Stimulated activated CD8-positive, alpha-beta memory T cell treated with anti-CD3 and anti-CD28 coated beads, Interleukin-7, amount 100 ng/mL, for 1 hour (primary cell): ENCODE measurements around the gene SPRN.
A peak's percentile ranks its signal among the peaks of the same experiment; 100 is the strongest.

Experiments
- DNase-seq, 2 donors: peaks; one replicate each; pipeline ENCODE4 v3.0.0-alpha.2; 2020; ENCODE audit warnings: low read depth in 2 of 2

Gene SPRN

DNA sequence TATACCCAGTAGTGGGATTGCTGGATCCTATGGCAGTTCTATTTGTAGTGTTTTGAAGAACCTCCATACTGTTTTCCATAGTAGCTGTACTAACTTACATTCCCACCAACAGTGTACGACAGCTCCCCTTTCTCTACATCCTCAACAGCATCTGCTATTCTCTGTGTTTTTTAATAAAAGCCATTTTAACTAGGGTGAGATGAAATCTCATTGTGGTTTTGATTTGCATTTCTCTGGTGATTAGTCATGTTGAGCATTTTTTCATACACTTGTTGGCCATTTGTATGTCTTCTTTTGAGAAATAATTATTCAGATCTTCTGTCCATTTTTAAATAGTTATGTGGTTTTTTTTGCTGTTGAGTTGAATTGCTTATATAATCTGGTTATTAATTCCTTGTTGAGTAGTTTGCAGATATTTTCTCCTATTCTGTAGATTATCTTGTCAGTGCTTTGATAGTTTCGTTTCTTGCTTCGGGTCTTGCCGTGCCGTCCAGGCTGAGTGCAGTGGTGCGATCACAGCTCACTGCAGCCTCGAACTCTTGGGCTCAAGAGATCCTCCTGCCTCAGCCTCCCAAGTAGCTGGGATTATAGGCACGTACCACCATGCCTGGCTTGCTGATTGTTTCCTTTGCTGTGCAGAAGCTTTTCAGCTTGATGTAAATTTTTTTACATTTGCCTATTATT is 18.4 kb downstream of the SPRN start:
- DNase-seq = no peak

DNA sequence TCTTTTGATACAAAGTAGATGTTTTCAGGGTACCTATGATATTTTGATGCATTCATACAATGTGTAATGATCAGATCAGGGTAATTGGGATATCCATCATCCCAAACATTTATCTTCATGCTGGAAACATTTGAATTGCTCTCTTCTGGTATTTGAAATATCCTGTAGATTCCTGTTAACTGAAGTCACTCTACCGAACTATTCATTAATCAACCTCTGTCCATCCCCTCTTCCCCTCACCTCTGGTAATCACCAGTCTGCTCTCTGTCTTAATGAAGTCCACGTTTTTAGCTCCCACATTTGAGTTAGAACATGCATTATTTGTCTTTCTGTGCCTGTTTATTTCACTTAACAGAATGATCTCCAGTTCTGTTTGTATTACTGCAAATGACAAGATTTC is 19.2 kb downstream of the SPRN start:
- DNase-seq = no peak

DNA sequence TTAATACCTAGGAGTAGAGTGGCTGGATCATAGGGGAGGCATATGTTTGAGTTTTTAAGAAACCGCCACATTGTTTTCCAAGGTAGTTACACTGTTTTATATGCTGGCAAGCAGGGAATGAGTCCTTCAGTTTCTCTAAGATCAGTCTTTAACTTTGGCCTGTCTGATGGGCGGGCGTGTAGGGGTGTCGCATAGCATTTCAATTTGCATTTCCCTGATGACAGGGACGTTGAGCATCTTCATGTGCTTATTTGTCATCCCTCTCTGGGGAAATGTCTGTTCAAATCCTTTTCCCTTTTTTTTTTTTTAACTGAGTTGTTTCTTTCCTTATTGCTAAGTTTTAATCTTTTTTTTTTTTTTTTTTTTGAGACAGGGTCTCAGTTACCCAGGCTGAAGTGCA is 20.6 kb downstream of the SPRN start:
- no peak for DNase-seq

DNA sequence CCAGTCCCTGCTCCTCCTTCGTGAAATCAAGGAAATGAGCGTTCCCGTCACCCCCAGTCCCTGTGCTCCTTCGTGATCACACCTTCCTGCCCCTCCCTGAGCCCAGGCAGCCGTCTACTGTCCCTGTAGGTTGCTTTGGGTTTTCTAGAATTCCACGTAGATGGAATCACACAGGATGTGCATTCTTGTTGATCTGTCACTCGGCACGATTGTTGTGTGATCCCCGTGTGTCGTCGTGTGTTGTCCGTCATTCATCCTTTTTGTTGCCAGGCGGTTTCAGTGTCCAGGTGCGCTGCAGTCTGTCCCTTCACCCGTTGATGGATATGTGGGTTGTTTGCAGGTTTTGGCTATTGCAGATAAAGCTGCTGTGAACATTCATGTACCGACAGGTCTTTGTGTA is 21.1 kb downstream of the SPRN start:
- no peak for DNase-seq

DNA sequence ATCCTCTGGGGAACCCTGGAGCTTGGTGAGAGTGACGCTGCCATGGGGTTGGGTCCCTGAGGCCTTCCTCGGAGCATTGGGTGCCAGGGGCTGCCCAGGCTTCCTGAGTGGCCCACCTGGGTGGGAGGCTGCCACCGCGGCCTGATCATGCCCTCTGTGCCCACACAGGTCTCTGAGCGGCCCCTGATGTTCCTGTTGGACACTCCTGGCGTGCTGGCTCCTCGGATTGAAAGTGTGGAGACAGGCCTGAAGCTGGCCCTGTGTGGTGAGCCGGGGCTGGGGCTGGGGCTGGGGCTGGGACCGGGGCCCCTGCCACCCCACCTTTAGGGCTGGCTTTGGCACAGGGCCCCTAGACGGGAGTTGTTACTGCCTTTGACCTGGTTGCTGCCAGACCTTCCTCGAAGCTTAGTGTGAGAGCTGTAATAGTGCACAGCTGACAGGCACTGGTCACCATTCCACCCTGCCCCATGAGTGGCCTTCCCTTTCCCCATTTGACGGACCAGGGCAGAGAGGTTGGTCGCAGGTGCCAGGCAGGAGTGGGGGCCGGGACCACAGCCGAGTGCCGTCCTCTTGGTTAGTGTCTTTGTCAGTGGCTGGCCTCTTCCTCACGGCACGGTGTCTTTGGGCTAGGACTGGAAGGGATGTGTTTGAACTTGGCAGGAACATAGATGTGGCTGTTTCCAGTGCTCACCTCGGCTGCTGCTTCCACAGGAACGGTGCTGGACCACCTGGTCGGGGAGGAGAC is 22.3 kb downstream of the SPRN start:
- no peak for DNase-seq

DNA sequence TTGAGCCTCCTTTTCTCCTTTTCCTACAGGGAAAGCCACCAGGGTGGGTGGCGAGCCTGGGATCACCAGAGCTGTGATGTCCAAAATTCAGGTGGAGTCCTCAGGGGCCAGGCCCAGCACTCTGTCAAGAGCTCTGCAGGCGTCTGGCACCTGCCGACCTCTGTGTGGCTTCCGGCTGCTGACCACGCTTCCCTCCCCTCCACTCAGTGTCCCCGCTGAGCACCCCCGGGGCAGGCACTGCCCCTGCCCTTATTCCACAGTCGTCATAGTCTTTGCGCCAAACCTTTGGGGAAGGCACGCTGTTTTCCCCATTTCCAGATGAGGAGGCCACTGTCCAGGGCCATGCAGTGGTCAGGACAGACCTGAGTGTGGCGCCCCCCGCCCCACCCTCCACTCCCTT is 22.9 kb downstream of the SPRN start:
- DNase-seq = no peak

DNA sequence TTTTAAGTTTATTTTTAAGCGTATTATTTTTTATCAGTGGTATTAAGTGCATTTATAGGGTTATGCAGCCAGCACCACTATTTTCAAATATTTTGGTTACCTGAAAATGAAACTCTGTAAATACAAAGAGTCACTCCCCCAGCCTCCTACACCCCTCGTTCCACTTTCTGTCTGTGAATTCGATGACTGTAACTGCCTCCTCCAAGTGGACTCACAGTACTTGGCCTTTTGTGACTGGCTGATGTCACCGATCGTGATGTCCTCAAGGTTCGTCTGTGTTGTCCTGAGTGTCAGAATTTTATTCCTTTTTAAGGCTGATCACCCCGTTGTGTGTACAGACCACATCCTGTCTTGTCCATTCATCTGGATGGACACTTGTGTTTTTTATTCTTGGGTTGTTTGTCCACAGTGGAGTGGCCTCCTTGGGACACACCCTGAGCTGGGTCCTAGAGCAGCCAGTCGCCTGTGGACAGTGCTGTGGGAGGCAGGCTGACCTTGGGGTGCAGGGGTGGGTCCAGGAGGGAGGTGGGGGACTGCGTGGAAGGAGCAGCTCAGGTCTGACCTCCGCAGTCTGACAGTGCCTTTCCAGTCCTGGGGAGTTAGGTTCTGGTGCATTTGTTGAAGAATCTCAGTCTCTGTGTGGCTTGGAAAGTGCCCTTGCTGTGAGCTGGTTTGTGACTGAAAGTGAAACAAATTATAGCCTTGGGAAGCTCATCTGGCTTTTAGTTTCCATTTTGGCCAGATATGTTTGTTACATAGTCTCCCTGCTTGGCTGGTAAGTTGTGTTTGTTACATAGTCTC is 23.6 kb downstream of the SPRN start:
- no peak for DNase-seq

DNA sequence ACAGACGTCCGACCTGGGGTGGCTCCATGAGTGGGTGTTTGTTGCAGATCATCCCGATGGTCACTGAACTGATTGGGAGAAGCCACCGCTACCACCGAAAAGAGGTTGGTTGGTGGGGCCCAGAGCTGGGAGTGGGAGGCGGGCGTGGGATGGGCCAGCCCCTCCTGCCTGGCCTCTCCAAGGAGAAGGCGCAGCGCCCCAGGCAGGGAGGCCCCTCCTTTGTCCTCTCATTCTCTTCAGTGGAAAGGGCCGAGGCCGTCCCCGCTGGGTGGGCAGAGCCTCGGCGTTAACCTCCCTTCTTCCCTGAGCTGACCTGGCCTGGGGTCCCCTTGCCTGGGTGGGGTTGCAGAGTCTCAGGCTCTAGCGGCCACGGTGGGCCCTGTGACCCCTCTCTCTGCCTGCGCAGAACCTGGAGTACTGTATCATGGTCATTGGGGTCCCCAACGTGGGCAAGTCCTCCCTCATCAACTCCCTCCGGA is 25.3 kb downstream of the SPRN start:
- no peak for DNase-seq

DNA sequence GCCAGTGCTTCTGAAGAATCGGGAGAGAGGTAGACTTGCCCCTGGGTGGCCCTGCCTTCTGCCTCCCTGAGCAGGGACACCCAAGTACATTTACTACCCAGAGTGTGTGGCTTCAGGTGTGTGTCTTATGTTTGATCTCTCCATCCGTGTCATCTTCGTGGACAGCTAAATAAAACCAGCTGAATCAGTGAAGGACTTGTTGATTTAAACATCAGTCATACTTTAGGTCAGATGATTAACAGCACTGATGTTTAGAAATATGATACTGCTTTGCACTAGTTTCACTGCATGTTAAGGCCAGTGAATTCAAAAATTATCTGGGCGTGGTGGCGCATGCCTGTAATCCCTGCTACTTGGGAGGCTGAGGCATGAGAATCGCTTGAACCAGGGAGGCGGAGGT is 26.5 kb downstream of the SPRN start:
- DNase-seq = no peak

DNA sequence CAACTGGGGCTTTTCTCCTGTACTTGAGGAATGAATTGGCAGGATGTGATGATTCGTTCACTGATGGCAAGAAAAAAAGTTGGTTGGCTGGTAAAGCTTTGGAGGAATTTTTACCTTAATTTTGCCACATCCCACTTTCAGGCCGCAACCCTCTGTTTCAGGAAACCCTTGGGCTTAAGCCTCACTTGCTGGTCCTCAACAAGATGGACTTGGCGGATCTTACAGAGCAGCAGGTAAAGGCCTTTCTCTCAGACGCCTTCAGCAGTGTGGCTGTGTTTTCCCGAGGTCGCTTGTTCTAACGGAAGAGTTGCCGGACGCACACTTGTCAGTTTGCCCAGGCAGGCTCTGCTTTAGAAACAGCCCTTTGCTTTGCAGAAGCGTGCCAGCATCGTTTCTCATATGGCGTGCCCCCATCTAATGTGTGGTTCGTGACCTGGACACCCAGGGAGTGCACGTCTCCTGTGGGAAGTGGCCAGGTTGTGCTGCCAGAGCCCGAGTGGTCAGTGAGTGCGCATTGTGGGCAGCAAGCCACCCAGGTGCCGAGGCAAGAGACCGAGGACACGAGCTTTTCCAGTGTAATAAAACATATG is 28.3 kb downstream of the SPRN start:
- no peak for DNase-seq

DNA sequence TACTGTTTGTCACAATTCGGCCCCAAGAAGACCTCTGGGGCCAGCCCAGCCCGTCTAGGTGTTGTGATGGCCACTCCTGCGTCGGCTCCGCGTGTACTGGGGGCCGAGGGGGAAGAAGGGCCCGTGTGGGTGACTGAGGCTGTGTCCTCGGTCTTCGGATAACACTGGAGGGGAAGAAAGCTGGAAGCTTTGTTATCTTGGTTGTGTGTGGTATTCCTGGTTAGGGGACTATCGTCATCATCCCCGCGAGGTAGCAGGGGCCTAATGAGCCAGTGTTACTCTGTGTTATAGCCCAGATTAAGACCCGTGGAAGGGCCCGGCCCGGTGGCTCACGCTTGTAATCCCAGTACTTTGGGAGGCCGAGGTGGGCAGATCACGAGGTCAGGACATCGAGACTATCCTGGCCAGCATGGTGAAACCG is 29.6 kb downstream of the SPRN start:
- no peak for DNase-seq

DNA sequence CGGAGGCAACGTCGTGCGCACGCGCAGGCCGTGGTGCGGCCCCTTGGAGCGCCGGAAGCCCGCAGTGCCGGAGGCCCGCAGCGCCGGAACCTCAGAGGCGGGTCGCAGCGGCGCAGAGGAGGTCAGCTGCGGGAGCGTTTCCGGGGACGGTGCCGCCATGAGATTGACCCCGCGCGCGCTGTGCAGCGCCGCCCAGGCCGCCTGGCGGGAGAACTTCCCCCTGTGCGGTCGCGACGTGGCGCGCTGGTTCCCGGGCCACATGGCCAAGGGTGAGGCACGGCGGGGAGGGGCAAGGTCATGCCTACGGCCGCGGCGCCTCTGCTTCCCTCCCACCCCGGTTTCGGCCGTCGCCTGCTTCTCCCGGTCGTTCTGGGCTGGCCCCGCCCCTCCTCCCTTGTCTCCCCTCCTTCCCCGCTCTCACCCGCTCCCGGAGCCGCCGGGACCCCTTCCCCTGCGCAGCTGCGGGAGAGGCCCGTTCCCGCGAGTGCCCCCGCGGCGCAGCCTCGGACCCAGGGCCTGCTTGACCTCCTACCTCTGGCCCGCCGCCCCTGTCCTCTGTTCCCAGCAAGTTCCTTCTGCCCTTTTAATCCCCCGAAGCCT is 30.3 kb downstream of the SPRN start, which contains the start of gene MTG1:
Gene MTG1 (plus strand): TSS at position 94 of the 600 bp plus-strand sequence. CDS start 64 bp downstream, at position 158.
- DNase-seq = peak in 1 of 2 donors; percentile 82

DNA sequence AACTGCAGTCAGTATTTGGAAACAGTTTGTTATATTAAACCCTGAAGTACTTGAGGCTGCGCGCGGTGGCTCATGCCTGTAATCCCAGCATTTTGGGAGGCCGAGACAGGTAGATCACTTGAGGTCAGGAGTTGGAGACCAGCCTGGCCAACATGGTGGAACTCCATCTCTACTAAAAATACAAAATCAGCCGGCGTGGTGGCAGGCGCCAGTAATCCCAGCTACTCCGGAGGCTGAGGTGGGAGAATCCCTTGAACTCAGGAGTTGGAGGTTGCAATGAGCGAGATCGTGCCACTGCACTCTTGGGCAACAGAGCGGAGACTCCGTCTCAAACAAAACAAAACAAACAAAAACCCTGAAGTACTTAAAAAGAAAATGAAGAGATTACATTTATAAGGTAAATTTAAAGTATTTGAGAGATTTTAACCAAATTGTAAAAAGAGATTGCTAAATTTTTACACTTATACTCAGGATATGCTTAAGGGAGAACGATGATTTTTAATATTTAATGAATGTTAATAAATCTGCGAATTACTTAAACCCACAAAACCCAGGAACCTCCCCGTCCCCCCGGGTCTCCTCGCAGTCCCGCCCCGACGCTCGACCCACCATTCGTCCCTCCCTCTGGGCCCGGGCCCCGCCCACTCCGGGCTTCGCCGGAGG is 30.9 kb downstream of the SPRN start:
- peak in 1 of 2 donors; percentile 92 for DNase-seq

DNA sequence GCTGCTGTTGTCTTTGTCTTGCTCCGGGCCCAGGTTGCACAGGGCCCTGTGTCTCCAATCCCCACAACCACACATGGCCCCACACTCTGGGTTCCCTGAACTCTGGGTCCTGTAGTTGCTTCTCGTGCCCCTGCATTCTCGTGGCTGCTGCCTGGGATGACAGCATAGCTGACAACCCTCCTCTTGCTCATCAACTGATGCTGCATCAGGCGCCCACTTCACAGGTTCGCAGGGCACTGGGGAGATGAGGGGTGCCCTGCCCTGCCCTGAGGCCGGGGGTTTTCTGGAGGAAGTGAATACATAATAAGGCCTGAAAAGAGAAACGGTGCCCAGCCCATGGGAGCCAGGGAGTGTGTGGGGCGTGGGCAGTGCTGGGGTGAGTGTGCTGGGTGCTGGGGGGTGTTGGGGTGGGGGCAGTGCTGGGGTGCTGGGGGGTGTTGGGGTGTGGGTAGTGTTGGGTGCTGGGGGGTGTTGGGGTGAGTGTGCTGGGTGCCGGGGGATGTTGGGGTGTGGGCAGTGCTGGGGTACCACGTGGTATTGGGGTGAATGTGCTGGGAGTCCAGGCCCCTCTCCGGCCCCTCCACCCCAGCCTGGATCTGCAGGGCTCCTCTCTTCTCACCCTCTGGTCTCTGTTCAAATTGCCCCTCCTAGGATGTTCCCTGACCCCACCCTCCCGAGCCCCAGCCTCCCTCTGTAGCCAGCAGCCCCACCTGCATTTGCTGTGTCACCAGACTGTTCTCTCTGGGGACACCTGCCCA is 32.5 kb downstream of the SPRN start:
- no peak for DNase-seq

DNA sequence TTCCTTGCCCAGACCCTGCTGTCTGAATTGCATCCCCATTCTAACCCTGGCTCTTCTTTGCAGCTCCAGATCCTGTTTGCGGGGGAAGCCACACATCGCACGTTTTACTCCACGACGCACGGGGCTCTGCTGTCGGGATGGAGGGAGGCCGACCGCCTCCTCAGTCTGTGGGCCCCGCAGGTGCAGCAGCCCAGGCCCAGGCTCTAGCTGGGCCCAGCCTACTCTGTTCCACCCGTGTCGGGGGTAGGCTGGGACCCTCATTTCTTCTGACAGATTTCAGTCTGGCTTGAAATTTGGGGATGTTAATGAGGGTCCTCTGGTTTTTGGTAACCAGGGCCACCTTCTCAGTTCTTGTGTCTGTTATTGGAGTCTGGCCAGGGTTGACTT is 33.2 kb downstream of the SPRN start:
- DNase-seq = no peak

DNA sequence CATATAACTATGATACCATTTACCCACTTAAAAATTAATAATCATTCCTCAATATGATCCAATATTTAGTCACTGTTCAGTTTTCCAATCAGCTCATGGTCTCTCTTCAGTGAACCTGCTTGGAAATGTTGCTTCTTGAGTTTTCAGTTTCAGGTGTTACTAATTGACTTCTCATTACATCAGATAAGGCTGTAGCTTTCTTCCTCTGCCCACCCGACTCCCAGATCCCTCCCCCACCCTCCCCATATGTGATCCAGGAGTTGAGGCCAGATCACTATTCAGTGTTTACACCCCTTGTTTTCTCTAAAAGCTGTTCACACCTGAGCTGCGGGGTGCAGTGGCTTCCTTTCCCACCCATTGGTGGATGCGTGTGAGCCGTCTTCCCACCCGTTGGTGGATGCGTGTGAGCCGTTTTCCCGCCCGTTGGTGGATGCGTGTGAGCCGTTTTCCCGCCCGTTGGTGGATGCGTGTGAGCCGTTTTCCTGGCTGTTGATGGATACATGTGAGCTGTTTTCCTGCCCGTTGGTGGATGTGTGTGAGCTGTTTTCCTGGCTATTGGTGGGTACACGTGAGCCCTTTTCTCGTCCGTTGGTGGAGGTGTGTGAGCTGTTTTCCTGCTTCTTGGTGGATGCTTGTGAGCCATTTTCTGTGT is 33.7 kb downstream of the SPRN start:
- DNase-seq = no peak

DNA sequence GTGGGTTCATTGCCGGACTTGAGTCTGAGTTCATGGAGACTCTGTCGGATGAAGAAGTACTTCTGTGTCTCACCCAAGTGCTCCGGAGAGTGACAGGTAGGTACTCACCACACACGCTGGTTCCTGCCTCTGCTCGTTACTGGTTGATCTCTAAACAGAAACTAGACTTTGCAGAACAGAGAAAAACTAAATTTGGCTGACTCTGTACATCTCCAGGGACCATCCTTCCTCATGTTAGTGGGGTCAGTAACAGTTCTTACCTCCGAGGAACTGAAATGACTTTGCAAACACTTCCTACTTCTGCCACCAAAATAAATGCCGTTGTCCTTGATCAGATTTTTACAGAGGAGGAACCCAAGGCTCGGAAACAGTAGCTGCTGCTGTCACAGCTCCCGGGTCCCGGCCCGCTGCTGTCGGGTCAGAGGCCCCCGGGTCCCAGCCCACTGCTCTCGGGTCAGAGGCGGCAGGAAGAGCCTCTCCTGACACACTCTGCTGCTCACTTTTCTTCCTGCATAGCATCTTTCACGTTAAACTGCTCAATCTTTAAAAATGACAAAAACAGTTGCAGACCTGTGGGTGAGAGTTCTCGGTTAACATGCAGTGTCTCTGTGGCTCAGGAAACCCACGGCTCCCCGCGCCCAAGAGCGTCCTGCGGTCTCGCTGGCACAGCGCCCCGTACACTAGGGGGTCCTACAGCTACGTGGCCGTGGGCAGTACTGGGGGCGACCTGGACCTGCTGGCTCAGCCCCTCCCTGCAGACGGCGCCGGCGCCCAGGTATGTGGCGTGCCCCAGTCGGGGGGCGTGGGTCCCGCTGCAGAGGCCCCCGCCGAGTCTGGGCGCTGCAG is 35.2 kb downstream of the SPRN start:
- no peak for DNase-seq

DNA sequence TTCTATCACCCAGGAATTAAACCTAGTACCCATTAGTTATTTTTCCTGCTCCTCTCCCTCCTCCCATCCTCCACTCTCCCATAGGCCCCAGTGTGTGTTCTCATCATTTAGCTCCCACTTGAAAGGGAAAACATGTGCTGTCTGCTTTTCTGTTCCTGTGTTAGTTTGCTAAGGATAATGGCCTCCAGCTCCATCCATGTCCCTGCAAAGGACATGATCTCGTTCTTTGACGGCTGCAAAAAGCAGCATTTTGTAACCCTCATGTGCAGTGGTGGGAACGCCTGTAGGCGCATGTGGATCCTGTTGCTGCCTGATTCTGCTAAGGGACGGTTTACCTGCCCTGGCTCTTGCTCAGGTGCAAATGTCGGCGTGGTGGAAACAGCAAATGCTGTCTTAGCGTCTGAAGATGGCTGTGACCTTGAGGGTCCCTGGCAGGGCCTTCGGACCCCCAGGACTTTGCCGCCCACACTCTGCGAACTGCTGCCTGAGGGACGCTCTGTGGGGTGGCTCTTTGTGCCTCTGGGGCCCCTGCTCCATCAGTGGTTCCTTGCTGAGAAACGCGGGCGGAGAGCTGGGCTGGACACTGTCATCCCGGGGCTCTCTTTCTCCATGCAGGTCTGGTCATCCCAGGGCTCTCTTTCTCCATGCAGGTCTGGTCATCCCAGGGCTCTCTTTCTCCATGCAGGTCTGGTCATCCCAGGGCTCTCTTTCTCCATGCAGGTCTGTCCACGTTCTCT is 36.0 kb downstream of the SPRN start:
- no peak for DNase-seq
